Lung (tissue), 12 donors: Measurements from ENCODE around the gene TPST2. TPM values are rescaled to one million over a fixed set of nuclear protein-coding genes. Genes with fewer than 3 reads are reported as not detected.

Experiments
- ATAC-seq: fragments of 200-7000 bp; cut with Tn5 transposase; one replicate; pipeline ENCODE4 v1.9.1; 2020; ENCODE audit warnings: moderate number of reproducible peaks; ENCODE audit not compliant: insufficient read depth, low FRiP score
- DNase-seq, 3 donors: peaks; one replicate each; pipeline ENCODE4 v3.0.0-alpha.2; 2013 to 2017
- H3K27ac ChIP-seq, 2 donors: one replicate each; pipeline ENCODE4 v1.5.1; 2013; ENCODE audit warnings: mild to moderate bottlenecking in 2 of 2, moderate library complexity in 2 of 2, control low read depth in 1 of 2, inconsistent platforms in 1 of 2, low read depth in 1 of 2, low read length in 1 of 2
- H3K27me3 ChIP-seq, 3 donors: one replicate each; pipeline ENCODE4 v1.5.1; 2013; ENCODE audit warnings: low read length in 2 of 3; ENCODE audit not compliant: control insufficient read depth in 3 of 3, insufficient read depth in 3 of 3
- H3K36me3 ChIP-seq, 4 donors: one replicate each; pipeline ENCODE4 v1.5.1; 2013; ENCODE audit warnings: low read length in 4 of 4, mild to moderate bottlenecking in 1 of 4, moderate library complexity in 1 of 4; ENCODE audit not compliant: control insufficient read depth in 4 of 4, insufficient read depth in 4 of 4
- H3K4me1 ChIP-seq, 5 donors: one replicate each; pipeline ENCODE4 v1.5.1; 2013; ENCODE audit warnings: low read length in 5 of 5, mild to moderate bottlenecking in 2 of 5, moderate library complexity in 1 of 5; ENCODE audit not compliant: control insufficient read depth in 5 of 5, insufficient read depth in 5 of 5
- H3K4me3 ChIP-seq: one replicate; pipeline ENCODE4 v1.5.1; 2013; ENCODE audit warnings: mild to moderate bottlenecking, control low read depth, moderate library complexity
- H3K9ac ChIP-seq, 2 donors: one replicate each; pipeline ENCODE4 v1.5.1; 2013; ENCODE audit warnings: low read length in 2 of 2, control low read depth in 1 of 2; ENCODE audit not compliant: insufficient read depth in 1 of 2
- H3K9me3 ChIP-seq, 4 donors: one replicate each; pipeline ENCODE4 v1.5.1; 2013; ENCODE audit warnings: low read length in 3 of 4, mild to moderate bottlenecking in 1 of 4, moderate library complexity in 1 of 4; ENCODE audit not compliant: control insufficient read depth in 4 of 4, insufficient read depth in 3 of 4
- WGBS, 2 donors: extraction: QIAGEN DNeasy Blood & Tissue Kit; methylation state at CpG; one replicate each; pipeline ENCODE4 v1.1.7; 2013; 5-methylcytosine and 5-hydroxymethylcytosine counted together
- polyA plus RNA-seq, 2 donors: library from polyadenylated mRNA; stranded (reverse); fragments of 200-250 nt; gene quantifications; one replicate each; pipeline ENCODE4 v1.2.1, GENCODE V29; 2013
- total RNA-seq, 2 donors: library from RNA; depleted of rRNA in 1 of 2; stranded (reverse); fragments of >200 nt in 1 of 2; gene quantifications; one replicate each; pipeline ENCODE4 v1.2.1, GENCODE V29; 2014 to 2021
- TF ChIP-seq, protein P1 (sequence below): IDR thresholded peaks from 2 replicates; pipeline ENCODE4 v1.5.1; 2012; ENCODE audit warnings: mild to moderate bottlenecking; ENCODE audit errors: control extremely low read depth, extremely low read depth
- donor health status: control.
- donor health status: control.
- donor health status: Bipolar disorder and iron deficiency.
- donor health status: healthy.
- donor health status: DM: yes; HTN: yes; CAD: no.

TPST2 gene
- total and polyA plus RNA-seq, 4 donors: 32.6 to 72.3 (median 59.9) TPM

DNA sequence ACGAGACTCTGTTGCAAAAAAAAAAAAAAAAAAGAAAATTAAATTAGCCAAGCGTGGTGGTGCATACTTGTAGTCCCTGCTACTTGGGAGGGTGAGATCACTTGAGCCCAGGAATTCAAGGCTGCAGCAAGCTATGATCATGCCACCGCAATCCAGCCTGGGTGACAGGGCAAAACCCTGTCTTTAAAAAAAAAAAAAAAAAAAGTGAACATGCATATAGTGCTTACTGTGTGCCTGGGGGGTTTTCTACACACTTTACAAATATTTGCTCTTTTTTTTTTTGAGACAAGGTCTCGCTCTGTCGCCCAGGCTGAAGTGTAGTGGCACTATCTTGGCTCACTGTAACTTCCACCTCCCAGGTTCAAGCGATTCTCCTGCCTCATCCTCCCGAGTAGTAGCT lies 12.9 kb downstream of the TPST2 start:
- Histone ChIP-seq H3K9ac (no peak overlapping the region), H3K9me3 (no peaks in the 10 kb centered on the region), H3K36me3 (peaks cover 0 to 5% (median 0%) of the 10 kb centered on the region in 4 donors), H3K4me1 (peaks cover 0 to 26% (median 5%) of the 10 kb centered on the region in 5 donors), H3K27me3 (no peaks in the 10 kb centered on the region), H3K27ac (no peak overlapping the region), H3K4me3 (no peak overlapping the region)
- ATAC-seq (no peak), DNase-seq (no peak)
- TF ChIP-seq, protein P1, sequence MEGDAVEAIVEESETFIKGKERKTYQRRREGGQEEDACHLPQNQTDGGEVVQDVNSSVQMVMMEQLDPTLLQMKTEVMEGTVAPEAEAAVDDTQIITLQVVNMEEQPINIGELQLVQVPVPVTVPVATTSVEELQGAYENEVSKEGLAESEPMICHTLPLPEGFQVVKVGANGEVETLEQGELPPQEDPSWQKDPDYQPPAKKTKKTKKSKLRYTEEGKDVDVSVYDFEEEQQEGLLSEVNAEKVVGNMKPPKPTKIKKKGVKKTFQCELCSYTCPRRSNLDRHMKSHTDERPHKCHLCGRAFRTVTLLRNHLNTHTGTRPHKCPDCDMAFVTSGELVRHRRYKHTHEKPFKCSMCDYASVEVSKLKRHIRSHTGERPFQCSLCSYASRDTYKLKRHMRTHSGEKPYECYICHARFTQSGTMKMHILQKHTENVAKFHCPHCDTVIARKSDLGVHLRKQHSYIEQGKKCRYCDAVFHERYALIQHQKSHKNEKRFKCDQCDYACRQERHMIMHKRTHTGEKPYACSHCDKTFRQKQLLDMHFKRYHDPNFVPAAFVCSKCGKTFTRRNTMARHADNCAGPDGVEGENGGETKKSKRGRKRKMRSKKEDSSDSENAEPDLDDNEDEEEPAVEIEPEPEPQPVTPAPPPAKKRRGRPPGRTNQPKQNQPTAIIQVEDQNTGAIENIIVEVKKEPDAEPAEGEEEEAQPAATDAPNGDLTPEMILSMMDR: no peak
- 85 to 87% methylated on average over 6 to 7 of the region's 7 CpGs for WGBS, 2 donors

DNA sequence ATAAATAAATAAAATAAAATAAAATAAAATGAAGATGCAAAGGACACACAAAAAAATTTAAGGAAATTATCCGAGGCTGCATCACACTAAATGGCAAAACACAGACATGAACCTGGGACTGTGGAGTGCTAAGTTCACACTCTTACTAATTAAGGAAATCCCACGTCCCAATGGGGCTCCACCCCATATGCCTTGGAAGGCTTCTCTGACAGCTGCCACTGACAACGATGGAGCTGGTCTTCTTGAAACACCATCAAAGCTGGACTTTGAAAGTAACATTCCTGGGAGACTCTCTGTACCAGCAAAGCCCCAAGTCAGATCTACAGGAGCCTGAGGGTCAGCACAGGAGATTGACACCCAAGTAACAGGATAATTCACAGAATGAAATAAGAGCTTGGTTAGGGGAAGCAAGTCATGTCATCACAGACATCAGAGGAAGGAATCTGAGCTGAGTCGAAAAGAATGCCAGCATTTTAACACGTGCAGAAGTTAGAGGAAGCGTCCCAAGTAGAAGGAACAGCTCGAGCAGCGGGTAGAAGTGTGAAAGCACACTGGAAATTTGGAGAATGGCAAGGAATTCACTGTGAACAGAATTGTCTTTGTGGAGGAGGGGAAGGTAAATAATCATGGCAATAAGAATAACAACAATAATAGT lies 13.8 kb downstream of the TPST2 start:
- peaks cover 0 to 32% (median 5%) of the 10 kb centered on the region in 5 donors for H3K4me1 ChIP-seq

DNA sequence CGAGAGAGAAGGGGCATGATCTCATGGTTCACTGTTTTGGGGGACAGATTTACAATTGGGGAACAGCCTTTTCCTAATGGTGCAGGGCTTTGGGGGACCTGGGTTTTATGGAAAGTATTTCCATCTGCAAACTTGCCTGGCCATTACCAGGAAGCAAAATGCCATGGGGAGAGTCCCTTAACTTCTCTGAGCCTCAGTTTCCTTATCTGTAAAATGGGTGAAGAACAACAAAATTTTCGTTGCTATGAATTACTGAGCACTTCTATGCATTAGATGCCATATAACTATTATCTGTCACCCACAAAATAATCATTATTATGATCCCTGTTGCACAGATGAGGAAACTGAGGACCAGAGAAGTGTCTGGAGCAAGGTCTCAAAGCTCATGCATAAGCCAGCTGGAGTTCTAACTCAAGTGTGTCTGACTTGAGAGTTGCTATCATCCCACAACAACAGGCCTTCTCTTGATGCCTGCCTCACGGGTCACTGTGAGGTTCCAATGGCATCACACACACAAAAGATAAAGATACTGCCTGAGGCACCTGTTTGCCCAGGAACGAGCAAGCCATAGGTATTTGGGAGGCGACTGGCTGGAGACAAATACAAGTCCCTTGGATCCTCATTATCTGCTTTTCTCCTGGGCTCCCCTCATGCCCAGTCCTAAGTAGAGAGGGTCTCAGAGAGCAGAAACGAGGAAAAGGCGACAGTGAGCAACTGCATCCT lies 15.8 kb downstream of the TPST2 start:
- Histone ChIP-seq H3K36me3 (peaks cover 0 to 2% (median 0%) of the 10 kb centered on the region in 4 donors), H3K27me3 (no peaks in the 10 kb centered on the region), H3K27ac (peak overlapping the region in 1 of 2 donors; percentile 69), H3K9me3 (no peaks in the 10 kb centered on the region), H3K4me1 (peaks cover 0 to 36% (median 6%) of the 10 kb centered on the region in 5 donors), H3K9ac (no peak overlapping the region), H3K4me3 (no peak overlapping the region)
- DNase-seq (no peak), ATAC-seq (no peak)
- WGBS, 2 donors: 78 to 80% methylated on average over 7 of the region's 7 CpGs
- TF ChIP-seq, protein P1: no peak

More for the DNA sequence above, 13.8 kb downstream of the TPST2 start:
- DNase-seq (peak in 1 of 3 donors; percentile 48), ATAC-seq (no peak)
- Histone ChIP-seq H3K27ac (peak overlapping the region in 1 of 2 donors; percentile 37), H3K9me3 (no peaks in the 10 kb centered on the region), H3K9ac (no peak overlapping the region), H3K36me3 (peaks cover 0 to 5% (median 0%) of the 10 kb centered on the region in 4 donors), H3K27me3 (no peaks in the 10 kb centered on the region), H3K4me3 (no peak overlapping the region)
- 25 to 38% methylated on average over 8 of the region's 8 CpGs for WGBS, 2 donors
- TF ChIP-seq, protein P1: no peak
